DMS153 treated with DMSO at 0.1 percent for 48 hours (cell line): ENCODE measurements around the gene ZC3H7A.

Experiments
- DNase-seq: peaks from one replicate; lab custom pipeline; 2025; ENCODE audit not compliant: unreplicated experiment; lab: John Stamatoyannopoulos, UW

Gene ZC3H7A

GRCh38 chr16:11738742-11739544, 58.1 kb downstream of the ZC3H7A start:
- DNase-seq = no peak

GRCh38 chr16:11737713-11738112, 59.3 kb downstream of the ZC3H7A start:
- no peak for DNase-seq

- DNase-seq = no peak
These were observed 60.2 kb downstream of the ZC3H7A start for GRCh38 chr16:11736903-11737302.

- no peak for DNase-seq
These were observed 61.3 kb downstream of the ZC3H7A start for GRCh38 chr16:11735787-11736186.

GRCh38 chr16:11734653-11735043, 62.4 kb downstream of the ZC3H7A start:
- DNase-seq = no peak

- DNase-seq = no peak
These were observed 62.9 kb downstream of the ZC3H7A start for GRCh38 chr16:11734025-11734652.

GRCh38 chr16:11731222-11731621, 65.8 kb downstream of the ZC3H7A start:
- DNase-seq = no peak

GRCh38 chr16:11729787-11730186, 67.3 kb downstream of the ZC3H7A start:
- DNase-seq = no peak

- DNase-seq = no peak
These were observed 69.1 kb downstream of the ZC3H7A start for GRCh38 chr16:11727796-11728543.

GRCh38 chr16:11726008-11726407, 71.0 kb downstream of the ZC3H7A start:
- no peak for DNase-seq

GRCh38 chr16:11725457-11725856, 71.6 kb downstream of the ZC3H7A start:
- DNase-seq = no peak

GRCh38 chr16:11722468-11722808, 74.6 kb downstream of the ZC3H7A start:
- DNase-seq = no peak

GRCh38 chr16:11721781-11722467, 75.1 kb downstream of the ZC3H7A start:
- DNase-seq = no peak

- DNase-seq = no peak
These were observed 77.3 kb downstream of the ZC3H7A start for GRCh38 chr16:11719762-11720161.

- DNase-seq = no peak
These were observed 77.9 kb downstream of the ZC3H7A start for GRCh38 chr16:11719171-11719570.

- no peak for DNase-seq
These were observed 79.2 kb downstream of the ZC3H7A start for GRCh38 chr16:11717811-11718210.

GRCh38 chr16:11716336-11716735, 80.7 kb downstream of the ZC3H7A start:
- no peak for DNase-seq

- DNase-seq = no peak
These were observed 81.7 kb downstream of the ZC3H7A start for GRCh38 chr16:11715246-11715947.

- no peak for DNase-seq
These were observed 84.9 kb downstream of the ZC3H7A start for GRCh38 chr16:11712122-11712521.

- DNase-seq = no peak
These were observed 85.4 kb downstream of the ZC3H7A start for GRCh38 chr16:11711662-11712061.

GRCh38 chr16:11708421-11708820, 88.6 kb downstream of the ZC3H7A start:
- DNase-seq = no peak
